DND-41 (cell line): ENCODE measurements around the gene KCNC4.

ENCODE experiments used
- CTCF ChIP-seq: IDR thresholded peaks from 2 replicates; pipeline ENCODE4 v1.5.1; 2012; ENCODE audit warnings: borderline replicate concordance, low read length, moderate library complexity, mild to moderate bottlenecking; ENCODE audit not compliant: poor library complexity, severe bottlenecking; ENCODE audit errors: extremely low read depth
- EZH2 ChIP-seq: IDR thresholded peaks from 3 replicates; pipeline ENCODE4 v1.6.1; 2012; ENCODE audit warnings: borderline replicate concordance, low read depth, mild to moderate bottlenecking, moderate library complexity, low read length, inconsistent platforms; ENCODE audit not compliant: severe bottlenecking

GRCh38 chr1:110237386-110238152, 27.5 kb downstream of the KCNC4 start:
- TF ChIP-seq CTCF: no peak
- TF ChIP-seq EZH2: no peak
